GM18511 (cell line): ENCODE results near the gene TYR.
"Not testable (repeated sequence)": the region's sequence is repeated elsewhere in the genome, so short reads cannot be mapped to it uniquely, and the experiment has no call there.

Source experiments
- ATAC-seq: cut with Tn5 transposase; IDR thresholded peaks from one replicate; pipeline ENCODE4 v1.9.1; 2021; ENCODE audit warnings: mild to moderate bottlenecking, moderate library complexity; ENCODE audit not compliant: unreplicated experiment

The TYR gene

GRCh38 chr11:89342880-89343572 lies 165.4 kb downstream of the TYR start:
- ATAC-seq, result not testable (repeated sequence)
